ENCODE data around the gene KRTAP4-8.
"Not testable (repeated sequence)": the region's sequence is repeated elsewhere in the genome, so short reads cannot be mapped to it uniquely, and the experiment has no call there.

KRTAP4-8 gene

DNA sequence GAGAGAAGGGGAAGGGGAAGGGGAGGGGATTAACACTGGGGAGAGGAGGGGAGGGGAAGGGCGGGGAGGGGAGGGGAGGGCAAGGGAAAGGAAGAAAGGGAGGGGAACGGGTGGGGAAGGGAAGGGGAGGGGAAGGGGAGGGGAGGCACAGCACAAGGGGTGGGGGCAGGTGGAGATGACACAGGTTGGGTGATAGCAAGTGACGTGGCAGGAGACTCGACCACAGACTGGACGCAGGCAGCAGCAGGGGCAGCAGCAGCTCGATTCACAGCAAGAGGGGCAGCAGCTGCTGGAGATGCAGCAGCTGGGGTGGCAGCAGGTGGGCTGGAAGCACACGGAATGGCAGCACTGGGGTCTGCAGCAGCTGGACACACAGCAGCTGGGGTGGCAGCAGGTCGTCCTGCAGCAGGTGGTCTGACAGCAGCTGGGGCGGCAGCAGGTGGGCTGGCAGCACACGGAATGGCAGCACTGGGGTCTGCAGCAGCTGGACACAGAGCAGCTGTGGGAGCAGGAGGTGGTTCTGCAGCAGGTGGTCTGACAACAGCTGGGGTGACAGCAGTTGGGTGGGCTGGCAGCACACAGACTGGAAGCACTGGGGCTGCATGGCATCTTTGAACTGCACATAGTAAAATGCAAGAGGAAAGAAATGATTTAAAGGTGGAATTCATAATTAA lies 3.8 kb upstream of the KRTAP4-8 start, which contains the start of gene KRTAP4-16:
TSS of gene KRTAP4-16 (minus strand) at position 624 of the 674 bp plus-strand sequence. CDS start at position 624, 0 bp downstream.
- H3K27me3 ChIP-seq (ENCODE audit: insufficient read depth, low read length, poor library complexity, severe bottlenecking), result no peaks in the 10 kb centered on the region
- H3K36me3 ChIP-seq (ENCODE audit: insufficient read depth, low read length), result no peaks in the 10 kb centered on the region
- no peaks in the 10 kb centered on the region for H3K79me2 ChIP-seq (ENCODE audit: insufficient read depth, low read length)
- H3K9me2 ChIP-seq (replicated peaks; ENCODE audit: low read depth, low read length), result no peaks in the 10 kb centered on the region
- no peak for TF ChIP-seq EZH2phosphoT487 (IDR thresholded peaks at IDR 0.05; ENCODE audit: borderline replicate concordance)
- TF ChIP-seq, protein P1, sequence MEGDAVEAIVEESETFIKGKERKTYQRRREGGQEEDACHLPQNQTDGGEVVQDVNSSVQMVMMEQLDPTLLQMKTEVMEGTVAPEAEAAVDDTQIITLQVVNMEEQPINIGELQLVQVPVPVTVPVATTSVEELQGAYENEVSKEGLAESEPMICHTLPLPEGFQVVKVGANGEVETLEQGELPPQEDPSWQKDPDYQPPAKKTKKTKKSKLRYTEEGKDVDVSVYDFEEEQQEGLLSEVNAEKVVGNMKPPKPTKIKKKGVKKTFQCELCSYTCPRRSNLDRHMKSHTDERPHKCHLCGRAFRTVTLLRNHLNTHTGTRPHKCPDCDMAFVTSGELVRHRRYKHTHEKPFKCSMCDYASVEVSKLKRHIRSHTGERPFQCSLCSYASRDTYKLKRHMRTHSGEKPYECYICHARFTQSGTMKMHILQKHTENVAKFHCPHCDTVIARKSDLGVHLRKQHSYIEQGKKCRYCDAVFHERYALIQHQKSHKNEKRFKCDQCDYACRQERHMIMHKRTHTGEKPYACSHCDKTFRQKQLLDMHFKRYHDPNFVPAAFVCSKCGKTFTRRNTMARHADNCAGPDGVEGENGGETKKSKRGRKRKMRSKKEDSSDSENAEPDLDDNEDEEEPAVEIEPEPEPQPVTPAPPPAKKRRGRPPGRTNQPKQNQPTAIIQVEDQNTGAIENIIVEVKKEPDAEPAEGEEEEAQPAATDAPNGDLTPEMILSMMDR (conservative IDR thresholded peaks at IDR 0.05; ENCODE audit: low read length), result no peak
- H3K4me2 ChIP-seq (ENCODE audit: low read depth, low read length, poor library complexity, severe bottlenecking), result no peak within 1 kb of the TSS
- no peaks in the 10 kb centered on the region for H4K20me1 ChIP-seq (ENCODE audit: insufficient read depth, low read length, poor library complexity, severe bottlenecking)
- H3K4me3 ChIP-seq (ENCODE audit: low read length, poor library complexity, severe bottlenecking), result no peak within 1 kb of the TSS
- H3K9ac ChIP-seq (ENCODE audit: low read depth, low read length, poor library complexity, severe bottlenecking), result no peak within 1 kb of the TSS
- H3F3A ChIP-seq (ENCODE audit: low read depth), result no peaks in the 10 kb centered on the region
- H2AFZ ChIP-seq (ENCODE audit: low read length), result no peak within 1 kb of the TSS
- H3K4me1 ChIP-seq (ENCODE audit: insufficient read depth, low read length, poor library complexity, severe bottlenecking), result peaks cover 24% of the 10 kb centered on the region
- no peaks in the 10 kb centered on the region for H3K9me3 ChIP-seq (ENCODE audit: insufficient read depth, low read depth, low read length)

DNA sequence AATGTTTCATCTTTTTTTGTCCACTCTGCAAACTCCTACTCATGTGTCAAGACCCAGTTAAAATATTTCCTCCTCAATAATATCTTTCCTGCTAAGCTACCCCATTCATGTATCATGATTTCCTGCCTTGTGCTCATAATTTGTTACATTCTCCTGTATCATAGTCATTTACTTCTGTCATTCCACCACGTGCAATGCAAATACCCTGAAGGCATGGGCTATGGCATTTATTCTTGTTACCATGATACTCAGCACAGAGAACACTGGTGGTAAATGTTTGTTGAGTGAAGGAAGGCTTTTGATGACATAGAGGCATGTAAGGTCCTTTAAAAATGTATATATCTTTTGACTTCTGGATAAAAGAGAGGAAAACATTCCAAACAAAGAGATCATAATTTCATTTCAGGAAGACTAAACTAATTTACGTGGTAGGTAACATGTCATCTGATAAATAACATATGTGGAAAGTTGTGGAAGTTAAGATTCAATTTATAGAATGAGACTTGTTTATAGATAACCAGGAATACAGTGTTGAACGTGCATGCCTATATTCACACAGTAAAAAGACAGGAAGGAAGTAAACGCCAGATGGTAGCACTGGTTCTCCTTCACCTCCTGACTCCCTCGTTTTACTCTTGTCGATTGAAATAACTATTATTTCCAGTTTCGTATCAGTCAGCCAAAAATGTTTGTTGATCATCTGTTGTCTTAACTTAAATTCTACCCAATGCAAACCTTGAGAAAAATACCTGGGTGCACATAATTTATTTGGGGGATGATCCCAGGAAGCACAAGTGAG lies 1.9 kb upstream of the KRTAP4-8 start:
- not testable (repeated sequence) for H3F3A ChIP-seq (ENCODE audit: low read depth)

DNA sequence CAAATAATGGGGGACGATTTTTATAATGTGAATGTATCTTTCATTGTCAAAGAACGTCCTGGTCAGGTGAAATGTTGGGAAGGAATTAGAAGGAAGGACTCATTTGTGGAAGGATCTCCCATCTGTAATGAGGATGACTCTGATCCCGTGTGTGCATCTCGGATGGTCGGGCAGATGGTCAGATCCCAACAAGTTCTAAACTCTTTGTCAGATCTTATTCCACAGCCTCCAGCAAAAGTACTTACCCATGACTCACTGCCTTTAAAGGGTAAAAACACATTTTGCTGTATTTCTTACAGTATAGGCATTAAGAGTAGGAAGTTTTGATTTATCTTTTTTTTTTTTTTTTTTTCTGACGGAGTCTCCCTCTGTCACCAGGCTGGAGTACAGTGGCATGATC lies 539 bp upstream of the KRTAP4-8 start:
- H4K20me1 ChIP-seq (ENCODE audit: insufficient read depth, low read length, poor library complexity, severe bottlenecking), result no peaks in the 10 kb centered on the region
- H3F3A ChIP-seq (ENCODE audit: low read depth), result no peaks in the 10 kb centered on the region
- H2AFZ ChIP-seq (ENCODE audit: low read length), result no peak overlapping the region
- H3K79me2 ChIP-seq (ENCODE audit: insufficient read depth, low read length), result no peaks in the 10 kb centered on the region
- TF ChIP-seq, protein P1 (conservative IDR thresholded peaks at IDR 0.05; ENCODE audit: low read length), result no peak
- no peak for TF ChIP-seq EZH2phosphoT487 (IDR thresholded peaks at IDR 0.05; ENCODE audit: borderline replicate concordance)
- H3K4me3 ChIP-seq (ENCODE audit: low read length, poor library complexity, severe bottlenecking), result no peak overlapping the region
- no peaks in the 10 kb centered on the region for H3K9me3 ChIP-seq (ENCODE audit: insufficient read depth, low read depth, low read length)
- H3K4me1 ChIP-seq (ENCODE audit: insufficient read depth, low read length, poor library complexity, severe bottlenecking), result peaks cover 24% of the 10 kb centered on the region
- H3K36me3 ChIP-seq (ENCODE audit: insufficient read depth, low read length), result no peaks in the 10 kb centered on the region
- H3K4me2 ChIP-seq (ENCODE audit: low read depth, low read length, poor library complexity, severe bottlenecking), result no peak overlapping the region
- no peaks in the 10 kb centered on the region for H3K9me2 ChIP-seq (replicated peaks; ENCODE audit: low read depth, low read length)
- H3K27me3 ChIP-seq (ENCODE audit: insufficient read depth, low read length, poor library complexity, severe bottlenecking), result no peaks in the 10 kb centered on the region
- no peak overlapping the region for H3K9ac ChIP-seq (ENCODE audit: low read depth, low read length, poor library complexity, severe bottlenecking)

More for the DNA sequence above, 1.9 kb upstream of the KRTAP4-8 start:
- not testable (repeated sequence) for H3K9me2 ChIP-seq (replicated peaks; ENCODE audit: low read depth, low read length); H3K9me3 ChIP-seq (ENCODE audit: insufficient read depth, low read depth, low read length); H3K27me3 ChIP-seq (ENCODE audit: insufficient read depth, low read length, poor library complexity, severe bottlenecking); H4K20me1 ChIP-seq (ENCODE audit: insufficient read depth, low read length, poor library complexity, severe bottlenecking); H3K36me3 ChIP-seq (ENCODE audit: insufficient read depth, low read length); H2AFZ ChIP-seq (ENCODE audit: low read length); H3K79me2 ChIP-seq (ENCODE audit: insufficient read depth, low read length)
- Histone ChIP-seq H3K4me1 (ENCODE audit: insufficient read depth, low read length, poor library complexity, severe bottlenecking) (peaks cover 24% of the 10 kb centered on the region), H3K4me2 (ENCODE audit: low read depth, low read length, poor library complexity, severe bottlenecking) (peak overlapping the region; percentile 78), H3K4me3 (ENCODE audit: low read length, poor library complexity, severe bottlenecking) (peak overlapping the region; percentile 61), H3K9ac (ENCODE audit: low read depth, low read length, poor library complexity, severe bottlenecking) (peak overlapping the region; percentile 12)
